GM13976 (cell line): ENCODE results near the gene HSD11B1L.

Experiments used
- DNase-seq: peaks from one replicate; pipeline ENCODE4 v3.0.0; 2012; ENCODE audit warnings: low spot score
- CTCF ChIP-seq: IDR thresholded peaks from 2 replicates; pipeline ENCODE4 v1.5.1; 2012; ENCODE audit warnings: borderline replicate concordance, mild to moderate bottlenecking; ENCODE audit not compliant: insufficient read depth; ENCODE audit errors: extremely low read depth, missing control alignments, control extremely low read depth
- in situ Hi-C: fragments of 300-500 bp; cut with MboI; formaldehyde crosslinking; loops from one replicate; pipeline ENCODE4 v1.12.0; 2022; ENCODE audit warnings: low sequenced_read_pairs, mixed read lengths, inconsistent platforms; ENCODE audit not compliant: unreplicated experiment

Gene HSD11B1L

GRCh38 chr19:5695649-5696195, 14.9 kb downstream of the HSD11B1L start:
- in situ Hi-C loops, result no loop called here
- TF ChIP-seq CTCF, result peak; percentile 15
- DNase-seq, result peak; percentile 64

- no peak for TF ChIP-seq CTCF
- DNase-seq, result no peak
- in situ Hi-C loops, result no loop called here
Measured at GRCh38 chr19:5696196-5697021, 15.6 kb downstream of the HSD11B1L start.

GRCh38 chr19:5697022-5697889, 16.4 kb downstream of the HSD11B1L start:
- no peak for DNase-seq
- TF ChIP-seq CTCF, result no peak

GRCh38 chr19:5697890-5698634, 17.2 kb downstream of the HSD11B1L start:
- DNase-seq, result no peak
- in situ Hi-C loops, result no loop called here

More at GRCh38 chr19:5697022-5697889, 16.4 kb downstream of the HSD11B1L start:
- in situ Hi-C loops, result no loop called here

GRCh38 chr19:5698635-5699422, 18.0 kb downstream of the HSD11B1L start:
- no peak for DNase-seq
- no peak for TF ChIP-seq CTCF
- in situ Hi-C loops, result no loop called here

More at GRCh38 chr19:5697890-5698634, 17.2 kb downstream of the HSD11B1L start:
- TF ChIP-seq CTCF, result no peak
